HG03469 (cell line): Measurements from ENCODE around the gene HEATR9.

Experiments used
- ATAC-seq: cut with Tn5 transposase; IDR thresholded peaks from one replicate; pipeline ENCODE4 v1.9.1; 2021; ENCODE audit warnings: mild to moderate bottlenecking, moderate library complexity, moderate number of reproducible peaks; ENCODE audit not compliant: unreplicated experiment

The HEATR9 gene

DNA sequence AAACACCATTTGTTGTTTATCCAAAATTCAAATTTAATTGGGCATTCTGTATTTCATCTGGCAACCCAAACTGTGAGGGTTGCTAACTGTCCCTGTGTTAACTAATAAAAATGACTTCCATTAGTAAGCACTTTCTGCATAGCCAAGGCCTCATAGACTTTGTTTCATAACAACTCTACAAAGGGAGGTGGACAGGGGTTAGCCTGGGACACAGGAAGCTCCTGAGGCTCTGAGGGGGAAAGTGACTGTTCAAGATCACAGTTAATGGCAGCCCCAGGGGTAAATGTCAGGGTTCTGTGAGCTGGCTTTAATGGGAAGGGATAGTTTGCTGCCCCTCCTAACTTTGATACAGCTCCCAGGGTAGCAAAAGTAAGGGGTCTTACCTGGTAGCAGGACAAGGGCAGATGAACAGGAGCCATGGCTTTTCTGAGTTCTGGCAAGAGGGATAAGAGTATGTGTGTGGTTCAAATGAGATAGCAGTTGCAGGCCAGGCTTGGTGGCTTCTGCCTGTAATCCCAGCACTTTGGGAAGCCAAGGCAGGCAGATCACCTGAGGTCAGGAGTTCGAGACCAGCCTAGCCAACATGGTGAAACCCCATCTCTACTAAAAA, 2.2 kb downstream of the HEATR9 start:
- ATAC-seq, result no peak

DNA sequence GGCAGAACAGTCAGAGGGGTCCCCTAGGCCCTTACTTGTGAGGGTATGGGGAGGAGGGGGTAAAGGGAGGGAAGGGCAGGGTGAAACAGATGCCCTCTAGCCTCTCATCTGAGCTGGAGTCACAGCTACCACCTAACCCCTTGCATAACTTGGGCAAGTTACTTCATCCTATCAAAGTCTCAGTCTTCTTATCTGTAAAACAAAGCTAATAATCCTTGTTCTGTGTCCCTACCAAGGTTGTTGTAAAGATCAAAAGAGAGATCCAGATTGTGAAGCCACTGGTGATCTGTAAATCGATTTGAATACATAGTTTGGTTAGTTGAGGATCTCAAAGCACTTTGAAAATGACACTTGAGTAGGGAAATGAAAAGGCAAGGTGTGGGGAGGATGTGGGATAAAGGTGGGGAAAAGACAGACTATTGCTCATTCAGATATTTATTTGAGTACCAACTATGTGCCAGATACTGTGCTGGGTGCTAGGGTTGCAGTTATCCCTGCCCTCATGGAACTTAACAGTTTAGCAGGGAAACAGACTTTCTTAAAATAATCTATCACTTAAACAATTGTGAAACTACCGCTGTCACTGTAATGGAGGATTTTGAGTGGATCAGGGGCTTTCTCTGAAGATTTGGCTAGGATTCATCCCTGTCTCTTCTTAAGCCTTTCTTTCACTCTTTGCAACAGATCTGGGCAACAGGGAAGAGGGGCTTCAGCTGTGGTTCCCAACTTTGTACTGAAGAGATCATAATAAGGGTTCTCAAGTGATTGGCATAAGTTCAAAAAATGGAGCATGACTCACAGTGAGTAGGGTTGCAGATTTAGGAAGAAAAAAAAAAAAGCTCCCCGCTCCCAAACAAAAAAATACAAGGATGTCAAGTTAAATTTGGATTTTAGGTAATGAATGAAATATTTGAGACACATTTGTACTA, 3.0 kb downstream of the HEATR9 start:
- no peak for ATAC-seq

DNA sequence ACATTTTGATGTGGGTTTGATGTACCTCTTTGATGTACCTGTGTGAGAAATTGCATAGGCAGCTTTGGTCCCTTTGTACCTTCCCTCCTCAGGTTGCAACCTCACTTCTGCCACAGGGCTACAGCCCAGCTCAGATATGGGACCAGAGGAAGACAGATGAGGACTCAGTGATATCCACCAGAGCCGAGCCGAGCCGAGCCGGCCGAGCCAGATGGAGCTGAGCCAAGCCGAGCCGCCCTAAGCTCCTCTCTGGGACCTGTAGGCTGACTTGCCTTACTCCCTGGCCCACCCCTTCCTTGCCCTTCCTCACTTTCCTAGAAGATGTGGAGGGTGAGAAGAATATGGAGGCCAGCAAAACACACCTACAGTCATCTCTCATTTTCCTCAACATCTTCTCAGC, 3.8 kb downstream of the HEATR9 start:
- ATAC-seq, result no peak

- ATAC-seq, result no peak
Observed at GRCh38 chr17:35856603-35857002, 12.1 kb downstream of the HEATR9 start.

DNA sequence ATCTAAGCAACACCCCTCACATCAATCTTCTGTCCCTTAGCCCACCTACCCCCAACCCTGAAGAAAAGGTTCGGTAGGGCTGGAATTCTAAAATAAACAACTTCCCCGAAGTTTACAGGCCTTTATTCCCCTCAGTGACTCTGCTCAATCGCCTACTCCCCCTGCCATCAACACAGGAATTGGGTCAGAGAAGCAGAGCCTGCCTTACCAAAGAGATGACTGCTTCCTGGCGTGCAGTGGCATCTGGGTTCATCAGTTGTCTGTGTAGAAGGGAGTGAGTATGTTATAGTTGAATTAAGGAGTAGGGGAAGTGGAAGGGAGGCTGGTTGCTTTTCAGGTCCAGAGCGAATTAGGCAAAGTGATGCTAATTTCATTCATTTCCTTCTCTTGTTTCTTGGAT, 12.7 kb downstream of the HEATR9 start:
- no peak for ATAC-seq

DNA sequence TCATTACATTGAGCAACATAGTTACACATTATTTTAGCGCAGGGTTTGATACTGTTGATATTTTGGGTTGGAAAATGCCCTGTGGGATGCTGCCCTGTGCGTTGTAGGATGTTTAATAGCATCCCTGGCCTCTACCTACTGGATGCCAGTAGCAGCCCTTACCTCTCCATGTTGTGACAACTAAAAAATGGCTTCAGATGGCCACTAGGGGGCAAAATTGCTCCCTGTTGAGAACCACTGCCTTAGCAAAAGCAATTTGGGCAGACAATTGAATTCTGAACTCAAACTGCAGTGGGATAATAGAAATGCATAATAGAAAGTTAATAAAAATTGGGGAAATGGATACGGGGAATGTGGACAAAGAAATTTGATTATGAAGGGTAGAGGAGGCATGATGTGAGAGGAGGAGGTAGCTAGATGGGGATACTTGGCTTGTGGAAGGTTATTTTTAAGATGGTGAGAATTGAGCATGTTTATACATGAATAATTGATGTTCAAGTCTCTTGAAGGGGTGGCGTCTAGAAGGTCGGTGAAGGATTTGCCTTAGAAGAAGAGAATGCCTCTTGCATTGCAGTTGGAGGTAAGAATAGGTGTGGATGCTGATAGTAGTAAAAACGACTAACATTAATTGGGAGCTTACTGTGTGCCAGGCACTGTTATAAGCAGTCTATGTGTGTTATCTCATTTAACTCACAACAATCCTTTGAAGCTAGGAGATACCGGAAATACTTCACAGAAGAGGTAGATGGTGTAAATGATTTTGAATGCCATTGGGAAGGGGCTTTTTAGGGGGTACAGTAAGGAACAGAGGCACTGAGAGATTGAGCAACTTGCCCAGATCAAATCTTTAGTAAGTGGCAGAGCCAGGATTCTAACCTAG, 19.0 kb downstream of the HEATR9 start:
- no peak for ATAC-seq

GRCh38 chr17:35847633-35848373, 20.9 kb downstream of the HEATR9 start:
- ATAC-seq, result no peak

- ATAC-seq, result no peak
Observed at GRCh38 chr17:35847006-35847405, 21.7 kb downstream of the HEATR9 start.

DNA sequence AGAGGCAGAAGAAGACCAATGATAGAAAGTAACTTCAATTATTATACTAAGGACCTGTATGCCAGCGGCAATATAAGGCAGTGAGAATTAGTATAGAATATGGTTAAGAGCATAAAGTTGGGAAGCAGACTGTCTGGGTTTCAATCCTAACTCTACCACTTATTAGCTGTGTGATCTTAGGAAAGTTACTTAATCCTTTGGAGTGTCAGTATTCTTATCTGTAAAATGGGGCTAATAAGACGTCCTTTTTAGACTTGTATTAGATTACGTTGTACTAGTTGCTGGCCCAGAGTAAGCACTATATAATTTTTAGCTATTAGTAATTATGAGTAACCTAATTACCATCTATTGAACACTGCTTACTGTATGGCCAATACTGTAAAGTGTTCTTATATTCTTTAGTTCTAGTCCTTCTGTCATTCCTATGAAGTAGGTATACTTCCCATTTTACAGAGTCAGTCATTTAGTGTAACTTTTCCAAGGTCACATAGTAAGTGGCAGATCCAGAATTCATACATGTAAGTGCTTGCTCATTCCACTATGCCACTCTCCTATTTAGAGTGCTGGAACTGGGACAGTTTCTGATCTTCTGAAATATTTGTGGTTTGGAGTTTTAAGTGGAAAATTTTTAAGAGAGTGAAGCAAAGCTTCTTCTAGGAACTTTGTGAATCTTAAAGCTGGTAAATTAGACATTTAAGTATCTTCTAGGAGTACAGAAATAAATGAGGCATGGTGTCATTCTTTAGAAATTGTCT, 22.5 kb downstream of the HEATR9 start:
- no peak for ATAC-seq

DNA sequence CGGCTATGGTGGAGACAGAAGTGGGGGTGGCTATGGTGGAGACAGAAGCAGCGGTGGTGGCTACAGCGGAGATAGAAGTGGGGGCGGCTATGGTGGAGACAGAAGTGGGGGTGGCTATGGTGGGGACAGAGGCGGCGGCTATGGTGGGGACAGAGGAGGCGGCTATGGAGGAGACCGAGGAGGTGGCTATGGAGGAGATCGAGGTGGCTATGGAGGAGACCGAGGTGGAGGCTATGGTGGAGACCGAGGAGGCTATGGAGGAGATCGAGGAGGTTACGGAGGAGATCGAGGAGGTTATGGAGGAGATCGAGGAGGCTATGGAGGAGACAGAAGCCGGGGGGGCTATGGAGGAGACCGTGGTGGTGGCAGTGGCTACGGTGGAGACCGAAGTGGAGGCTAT, 24.1 kb downstream of the HEATR9 start:
- no peak for ATAC-seq

GRCh38 chr17:35843698-35844097, 25.0 kb downstream of the HEATR9 start:
- ATAC-seq, result no peak

DNA sequence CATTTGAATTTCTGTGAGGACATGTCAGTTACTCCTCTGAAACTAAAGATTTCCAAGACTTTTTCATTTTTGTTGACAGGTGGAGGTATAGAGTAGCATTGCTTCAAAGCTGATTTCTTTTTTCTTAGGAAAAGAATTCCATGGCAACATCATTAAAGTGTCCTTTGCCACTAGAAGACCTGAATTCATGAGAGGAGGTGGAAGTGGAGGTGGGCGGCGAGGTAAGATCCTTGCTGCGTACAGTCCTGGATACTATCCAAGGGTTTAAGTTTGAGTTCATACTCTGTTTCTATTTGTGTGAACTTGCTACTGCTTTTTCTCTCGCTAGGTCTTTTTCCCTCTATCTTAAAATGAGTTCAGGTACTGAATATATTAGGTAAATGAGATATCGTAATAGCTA, 26.5 kb downstream of the HEATR9 start:
- no peak for ATAC-seq

- ATAC-seq, result no peak
Observed at GRCh38 chr17:35841505-35841904, 27.2 kb downstream of the HEATR9 start.

DNA sequence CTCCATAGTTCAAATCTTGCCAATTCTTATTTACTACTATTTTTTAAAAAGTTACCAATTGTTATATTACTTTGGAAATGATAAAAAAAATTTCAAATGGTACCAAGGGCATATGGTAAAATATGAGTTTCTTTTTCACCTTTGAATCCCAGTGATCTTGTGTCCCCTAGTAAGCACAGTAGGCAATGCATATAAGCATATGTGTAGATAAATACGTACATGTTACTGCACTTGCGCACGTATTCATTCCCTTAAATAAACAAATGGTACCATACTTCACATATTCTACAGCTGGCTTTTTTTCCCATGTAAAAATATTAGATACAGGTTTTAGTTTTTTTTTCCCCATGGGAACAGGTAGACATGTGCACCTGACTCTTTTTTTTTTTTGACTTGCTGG, 27.6 kb downstream of the HEATR9 start:
- ATAC-seq, result no peak

- ATAC-seq, result no peak
Observed at GRCh38 chr17:35825206-35825605, 43.5 kb downstream of the HEATR9 start.

GRCh38 chr17:35821308-35821707, 47.4 kb downstream of the HEATR9 start:
- ATAC-seq, result no peak

DNA sequence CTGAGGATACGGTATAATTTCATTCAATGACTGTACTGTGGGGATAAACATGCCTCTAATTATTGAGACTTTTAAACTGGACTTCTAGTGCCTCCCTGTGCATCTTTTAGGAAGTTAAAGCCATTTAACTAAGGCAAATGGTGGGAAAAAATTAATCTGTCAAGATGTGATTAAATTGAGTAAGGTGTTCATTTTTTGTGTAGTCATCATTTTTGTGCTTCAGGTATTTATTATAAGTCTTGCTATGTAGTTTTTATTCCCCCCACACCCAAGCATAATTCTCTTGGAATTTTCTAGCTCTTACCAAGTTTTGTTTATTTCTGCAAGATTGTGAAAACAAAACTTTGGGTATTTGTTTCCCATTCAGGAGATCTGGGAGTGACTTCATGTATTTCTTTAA, 49.2 kb downstream of the HEATR9 start:
- no peak for ATAC-seq

- no peak for ATAC-seq
Observed at GRCh38 chr17:35817196-35817595, 51.5 kb downstream of the HEATR9 start.

- ATAC-seq, result no peak
Observed at GRCh38 chr17:35816723-35817122, 52.0 kb downstream of the HEATR9 start.

- ATAC-seq, result no peak
Observed at GRCh38 chr17:35812456-35812855, 56.2 kb downstream of the HEATR9 start.
